NCI-H524 treated with DMSO at 0.1 percent for 48 hours (cell line): Measurements from ENCODE around the gene PRDM16.

Experiments
- DNase-seq: peaks from one replicate; lab custom pipeline; 2025; lab: John Stamatoyannopoulos, UW

Gene PRDM16

GRCh38 chr1:3306583-3307291 lies 237.7 kb downstream of the PRDM16 start:
- DNase-seq: no peak

- no peak for DNase-seq
These were observed 238.4 kb downstream of the PRDM16 start for GRCh38 chr1:3307359-3307758.

GRCh38 chr1:3308053-3308452 lies 239.1 kb downstream of the PRDM16 start:
- DNase-seq: no peak

DNA sequence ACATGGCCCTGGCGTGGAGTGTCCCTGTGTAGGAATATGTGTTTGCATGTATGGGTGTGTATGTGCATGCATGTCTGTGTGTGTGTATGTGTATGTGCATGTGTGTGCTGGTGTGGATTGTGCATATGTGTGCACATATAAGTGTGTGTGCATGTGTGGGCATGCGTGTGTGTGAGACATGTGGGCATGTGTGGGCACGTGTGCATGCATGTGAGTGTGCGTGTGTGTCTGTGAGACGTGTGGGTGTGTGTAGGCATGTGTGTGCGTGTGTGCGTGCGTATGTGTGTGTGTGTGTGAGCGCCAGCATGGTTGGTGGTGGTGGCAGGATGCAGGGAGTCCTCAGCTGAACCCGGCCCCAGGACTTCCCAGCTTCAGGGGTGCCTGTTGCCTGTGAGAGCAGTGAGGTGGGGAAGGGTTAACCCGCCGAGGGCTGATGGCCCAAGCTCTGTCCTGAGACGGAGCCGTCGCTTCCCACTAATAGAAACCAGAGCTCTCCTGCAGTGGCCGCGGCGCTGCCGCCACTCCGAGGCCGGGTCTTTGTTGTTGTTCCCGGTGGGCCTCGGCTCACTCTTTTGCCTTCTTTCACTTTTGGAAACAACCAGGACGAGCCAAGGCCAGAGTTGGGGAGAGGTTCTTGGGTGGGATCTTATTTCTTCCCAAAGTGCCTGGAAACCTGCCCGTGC lies 241.9 kb downstream of the PRDM16 start:
- no peak for DNase-seq

DNA sequence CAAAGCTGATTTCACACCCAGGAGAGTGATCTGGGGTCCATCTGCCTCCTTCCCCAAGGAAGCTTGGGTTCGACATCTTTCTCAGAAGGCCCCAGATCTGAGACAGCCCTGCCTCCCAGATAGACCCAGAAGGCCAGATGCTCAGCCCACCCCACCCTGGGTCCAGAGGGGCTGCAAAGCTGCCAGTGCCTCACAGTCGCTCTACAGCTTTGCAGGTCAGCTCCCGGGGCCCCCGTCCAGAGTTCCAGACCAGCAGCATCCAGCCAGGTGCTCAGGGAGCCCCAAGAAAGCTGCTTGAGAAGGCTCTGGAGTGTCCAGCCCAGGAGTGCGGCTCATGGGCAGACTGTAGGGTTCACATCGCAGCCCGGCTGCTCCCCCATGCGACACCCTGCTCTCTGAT lies 242.7 kb downstream of the PRDM16 start:
- no peak for DNase-seq

DNA sequence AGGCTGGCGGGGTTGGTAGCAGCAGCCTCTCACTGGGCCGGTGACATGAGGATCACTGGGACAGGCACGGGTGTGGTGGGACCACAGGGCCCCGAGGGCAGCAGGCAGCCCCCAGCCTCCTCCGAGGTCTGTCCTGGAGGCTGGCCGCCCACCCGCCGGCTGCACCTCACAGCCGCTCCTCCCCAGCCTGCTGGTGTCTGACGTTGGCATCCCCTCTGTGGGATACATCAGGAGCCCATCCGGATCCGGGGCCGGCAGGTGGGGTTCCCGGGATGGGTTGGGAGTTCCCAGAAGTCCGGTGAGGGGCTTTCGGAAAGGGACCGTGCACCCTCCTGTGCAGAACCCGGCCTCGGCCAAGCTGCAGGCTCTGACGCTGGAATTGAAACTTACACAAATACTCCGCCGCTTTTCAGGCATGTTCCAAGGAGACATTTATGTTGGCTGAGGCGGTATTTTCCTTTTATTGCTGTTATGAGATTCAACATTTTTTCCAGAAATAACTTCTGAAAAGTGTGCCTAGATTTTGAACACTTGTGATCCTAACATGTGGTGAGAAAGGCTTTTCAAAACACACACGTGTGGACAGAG lies 243.4 kb downstream of the PRDM16 start:
- DNase-seq: no peak

DNA sequence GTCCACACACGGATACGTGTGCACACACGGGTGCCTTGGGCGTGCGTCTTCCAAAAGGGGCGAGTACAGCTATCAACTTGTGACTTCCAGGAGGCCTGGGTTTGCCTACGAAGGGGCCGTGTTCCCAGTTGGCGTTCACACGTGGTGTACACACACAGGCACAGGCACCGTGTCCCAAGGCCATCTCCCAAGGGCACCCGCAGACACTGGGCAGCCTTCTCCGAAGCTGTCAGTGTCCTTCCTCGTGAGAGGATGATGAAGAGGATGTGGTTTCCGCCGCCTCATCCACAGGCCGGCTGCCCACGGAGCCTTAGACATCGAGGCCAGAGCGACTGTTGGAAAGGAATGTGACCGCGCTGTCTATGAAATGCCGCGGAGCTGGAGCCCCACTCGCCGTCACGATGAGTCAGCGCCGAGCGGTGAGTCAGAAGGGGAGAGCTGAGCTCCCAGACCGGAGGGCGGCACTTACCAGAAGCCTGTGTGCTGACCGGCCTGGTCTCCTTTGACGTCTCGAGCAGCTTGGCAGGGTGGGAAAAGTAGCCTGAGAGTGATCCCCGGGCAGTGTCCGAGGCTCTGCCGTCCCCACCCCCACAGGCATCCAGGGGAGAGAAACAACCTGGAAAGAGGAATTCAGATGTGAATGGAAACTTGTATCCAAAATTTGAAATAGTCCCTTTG lies 244.0 kb downstream of the PRDM16 start:
- no peak for DNase-seq

- DNase-seq: no peak
These were observed 244.6 kb downstream of the PRDM16 start for GRCh38 chr1:3313576-3313950.

GRCh38 chr1:3314491-3315381 lies 245.7 kb downstream of the PRDM16 start:
- no peak for DNase-seq

- DNase-seq: no peak
These were observed 246.7 kb downstream of the PRDM16 start for GRCh38 chr1:3315399-3316339.

GRCh38 chr1:3316340-3316943 lies 247.4 kb downstream of the PRDM16 start:
- no peak for DNase-seq

DNA sequence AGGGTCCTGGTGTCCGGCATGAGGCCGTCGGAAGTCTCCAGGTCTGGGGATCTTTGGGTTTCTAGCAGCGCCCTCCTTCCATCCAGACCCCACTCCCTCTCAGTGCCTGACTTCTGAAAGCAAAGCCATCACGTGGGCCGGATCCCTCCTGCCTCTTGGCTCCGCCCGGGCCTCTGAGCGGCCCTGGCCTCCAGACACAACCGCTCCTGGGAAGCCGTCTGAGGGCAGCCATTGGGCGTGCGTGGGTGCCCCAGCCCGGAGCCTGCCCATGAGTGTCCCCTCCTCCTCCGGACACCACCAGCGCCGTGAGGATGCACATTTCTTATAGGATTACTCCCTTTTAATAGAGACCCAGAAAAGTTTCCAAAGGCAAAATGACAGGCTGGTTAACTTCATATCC lies 248.5 kb downstream of the PRDM16 start:
- no peak for DNase-seq

- DNase-seq: no peak
These were observed 249.3 kb downstream of the PRDM16 start for GRCh38 chr1:3318329-3318728.

- DNase-seq: no peak
These were observed 250.9 kb downstream of the PRDM16 start for GRCh38 chr1:3319874-3320245.

DNA sequence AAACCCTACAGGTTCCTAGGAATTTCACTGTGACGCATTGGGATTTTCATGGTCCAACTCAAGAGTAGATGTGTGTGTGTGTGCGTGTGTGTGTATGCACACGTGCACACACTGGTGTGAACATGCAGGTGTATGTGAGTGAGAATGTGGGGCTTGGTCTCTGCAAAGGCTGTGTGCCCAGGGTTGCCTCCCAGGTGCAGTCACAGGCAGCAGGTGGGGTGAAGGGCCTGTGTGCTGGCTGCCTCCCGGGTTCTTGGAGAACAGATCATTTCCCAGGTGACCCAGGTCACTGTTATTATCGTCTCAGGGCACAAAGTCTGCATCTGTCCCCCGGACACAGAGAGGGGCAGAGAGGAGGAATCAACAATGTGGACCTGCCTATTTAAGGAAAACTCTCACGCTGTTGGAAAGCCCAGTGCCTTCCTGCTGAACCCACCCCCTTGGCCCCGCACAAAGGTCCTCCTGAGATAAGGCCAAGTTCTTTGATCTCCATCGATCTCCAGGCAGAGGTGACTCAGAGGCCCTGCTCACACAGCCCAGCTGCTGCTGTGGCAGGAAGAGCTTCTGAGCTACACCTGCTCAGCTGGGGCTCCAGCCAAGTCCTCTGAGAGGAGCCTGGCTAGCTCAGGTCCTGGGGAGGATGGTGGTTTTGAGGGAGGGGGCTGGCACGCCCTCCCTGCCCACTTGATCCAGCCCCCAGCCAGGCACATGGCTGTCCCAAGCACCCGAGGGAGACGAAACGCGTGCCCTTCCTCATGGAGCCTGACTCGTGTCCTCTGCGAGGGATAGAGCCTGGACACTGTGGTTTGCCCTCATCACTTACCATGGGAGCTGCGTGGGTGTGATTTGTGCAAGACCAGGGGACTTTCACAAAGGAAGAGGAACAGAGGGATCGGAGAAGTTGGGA lies 251.5 kb downstream of the PRDM16 start:
- no peak for DNase-seq

DNA sequence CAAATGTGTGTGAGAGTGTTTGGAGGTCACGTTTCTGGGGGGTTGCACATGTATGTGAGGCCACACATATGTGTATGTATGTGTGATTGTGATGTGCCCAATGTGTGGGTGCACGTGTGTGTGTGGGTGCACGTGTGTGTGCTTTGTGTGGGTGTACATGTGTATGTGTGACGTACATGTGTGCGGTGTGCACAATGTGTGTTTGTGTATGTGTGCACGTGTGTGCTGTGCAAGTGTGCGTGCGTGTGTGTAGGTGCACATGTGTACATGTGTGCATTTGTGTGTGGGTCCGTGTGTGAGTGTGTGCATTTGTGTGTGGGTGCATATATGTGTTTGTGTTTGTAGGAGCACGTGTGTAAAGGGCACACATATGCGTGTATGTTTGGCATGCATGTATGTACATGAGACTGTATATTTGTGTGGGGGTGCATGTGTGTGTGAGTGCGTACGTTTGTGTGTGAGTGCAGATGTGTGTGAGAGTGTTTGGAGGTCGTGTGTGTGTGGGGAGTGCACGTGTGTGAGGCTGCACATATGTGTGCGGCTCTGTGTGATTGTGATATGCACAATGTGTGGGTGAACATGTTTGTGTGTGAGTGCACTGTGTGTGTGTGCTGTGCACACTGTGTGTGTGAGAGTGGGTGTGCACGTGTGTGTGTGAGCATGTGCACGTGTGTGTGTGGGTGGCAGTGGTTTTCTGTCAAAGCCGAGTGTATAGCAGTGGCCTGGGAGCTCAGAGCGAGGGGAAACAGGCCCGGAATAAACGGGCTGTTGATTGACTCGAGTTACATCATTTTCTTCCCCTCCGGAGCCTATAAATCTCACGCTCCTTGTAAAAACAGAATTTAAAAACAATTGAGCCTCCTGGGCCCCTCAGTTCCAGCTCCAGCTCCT lies 252.8 kb downstream of the PRDM16 start:
- DNase-seq: no peak

DNA sequence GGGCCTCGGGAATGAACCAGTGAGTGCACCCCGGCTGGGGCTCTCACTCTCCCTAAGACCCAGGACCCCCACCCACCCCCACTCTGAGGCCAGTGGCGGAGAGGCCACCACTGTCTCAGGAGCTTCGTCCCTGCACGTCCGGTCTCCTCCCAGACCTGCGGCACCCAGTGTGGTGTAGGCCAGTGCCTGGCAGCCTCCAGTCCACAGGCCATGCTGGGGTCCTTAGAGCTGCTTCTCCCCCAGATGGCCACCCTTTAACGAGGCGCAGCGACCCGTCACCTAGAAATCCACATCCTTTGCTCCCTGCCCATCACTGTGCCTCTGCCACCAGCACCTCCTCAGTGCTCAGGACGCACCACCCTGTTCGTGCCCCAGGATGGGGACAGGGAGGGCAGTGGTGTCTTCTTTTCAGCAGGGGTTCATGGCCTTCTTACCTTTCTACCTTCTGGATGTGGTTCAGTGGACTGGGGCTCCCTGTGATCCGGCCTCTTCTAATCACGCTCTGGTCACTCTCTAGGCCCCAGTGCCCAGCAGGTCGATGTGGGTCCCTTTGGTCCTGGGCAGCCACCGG lies 253.5 kb downstream of the PRDM16 start:
- no peak for DNase-seq
